HG02678 (cell line): ENCODE results near the gene PKNOX1.
"Not testable (repeated sequence)": the region's sequence is repeated elsewhere in the genome, so short reads cannot be mapped to it uniquely, and the experiment has no call there.

Source experiments
- ATAC-seq: cut with Tn5 transposase; IDR thresholded peaks from one replicate; pipeline ENCODE4 v1.9.1; 2021; ENCODE audit warnings: mild to moderate bottlenecking, moderate library complexity; ENCODE audit not compliant: unreplicated experiment

The PKNOX1 gene

GRCh38 chr21:42951193-42951592 is 23.2 kb upstream of the PKNOX1 start:
- ATAC-seq = not testable (repeated sequence)

GRCh38 chr21:42956824-42957630 is 17.3 kb upstream of the PKNOX1 start:
- peak; percentile 99 for ATAC-seq

GRCh38 chr21:42958122-42958521 is 16.2 kb upstream of the PKNOX1 start:
- ATAC-seq = not testable (repeated sequence)

GRCh38 chr21:42959728-42960127 is 14.6 kb upstream of the PKNOX1 start:
- ATAC-seq = no peak

GRCh38 chr21:42962380-42963007 is 11.9 kb upstream of the PKNOX1 start:
- no peak for ATAC-seq

- ATAC-seq = no peak
Observed at GRCh38 chr21:42964086-42964485, 10.3 kb upstream of the PKNOX1 start.

- ATAC-seq = no peak
Observed at GRCh38 chr21:42964546-42965210, 9.7 kb upstream of the PKNOX1 start.

GRCh38 chr21:42965211-42965560 is 9.2 kb upstream of the PKNOX1 start:
- no peak for ATAC-seq

- ATAC-seq = not testable (repeated sequence)
Observed at GRCh38 chr21:42967616-42968015, 6.7 kb upstream of the PKNOX1 start.

GRCh38 chr21:42969193-42969600 is 5.2 kb upstream of the PKNOX1 start:
- no peak for ATAC-seq

GRCh38 chr21:42970946-42971653 is 3.3 kb upstream of the PKNOX1 start:
- ATAC-seq = no peak

- no peak for ATAC-seq
Observed at GRCh38 chr21:42971897-42972275, 2.5 kb upstream of the PKNOX1 start.

GRCh38 chr21:42973309-42973990 is 912 bp upstream of the PKNOX1 start:
- no peak for ATAC-seq

GRCh38 chr21:42974832-42975820 is 764 bp downstream of the PKNOX1 start:
- peak; percentile 31 for ATAC-seq

GRCh38 chr21:42975886-42976608 is 1.7 kb downstream of the PKNOX1 start:
- no peak for ATAC-seq

GRCh38 chr21:42980312-42981213 is 6.2 kb downstream of the PKNOX1 start:
- no peak for ATAC-seq

GRCh38 chr21:42981214-42981523 is 6.8 kb downstream of the PKNOX1 start:
- ATAC-seq = no peak

- ATAC-seq = no peak
Observed at GRCh38 chr21:42981862-42982261, 7.5 kb downstream of the PKNOX1 start.
